ENCODE data around the gene LRP1.

Gene LRP1

DNA sequence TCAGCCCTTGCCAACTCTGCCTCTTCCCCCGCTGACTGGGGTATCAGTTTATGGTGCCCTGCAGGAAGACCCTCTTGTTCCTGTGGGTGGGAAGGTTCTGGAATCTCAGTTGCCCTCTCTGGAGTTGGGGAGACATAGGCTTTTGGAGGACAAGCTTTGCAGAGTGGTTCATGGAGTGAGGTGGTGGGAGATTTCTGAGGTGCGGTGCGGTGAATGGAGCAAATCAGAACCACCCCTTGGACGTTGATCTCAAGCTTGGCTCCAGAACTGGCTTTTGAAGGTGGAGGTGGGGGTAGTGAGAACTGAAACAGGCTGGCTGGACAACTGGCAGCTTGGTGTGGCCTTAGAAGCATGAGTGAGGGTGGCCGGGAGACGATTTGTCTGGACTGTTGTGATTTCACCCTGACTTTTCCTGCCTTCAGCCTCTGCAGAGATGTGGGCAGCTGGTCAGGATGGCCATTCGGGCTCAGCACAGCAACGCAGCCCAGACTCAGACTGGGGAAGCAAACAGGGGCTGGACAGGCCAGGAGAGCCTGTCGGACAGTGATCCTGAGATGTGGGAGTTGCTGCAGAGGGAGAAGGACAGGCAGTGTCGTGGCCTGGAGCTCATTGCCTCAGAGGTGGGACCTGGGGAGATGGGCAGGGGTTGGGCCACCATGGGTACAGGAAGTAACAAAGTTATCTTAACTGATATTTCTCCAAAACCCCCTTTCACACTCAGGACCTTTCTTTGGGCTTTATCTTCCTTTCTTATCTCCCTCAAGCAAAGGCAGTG is 102.3 kb downstream of the LRP1 start:
- WGBS, 2 experiments (ENCODE audit: insufficient coverage in 2 of 2): 52 to 76% methylated on average over 5 to 9 of the region's 10 CpGs
- Histone ChIP-seq H3K27ac (ENCODE audit: low read depth, low read length, severe bottlenecking) (peak overlapping the region; percentile 100), H3K4me3 (ENCODE audit: extremely low read depth, insufficient read depth, low read length, poor library complexity, severe bottlenecking) (peak overlapping the region; percentile 79), H3K36me3 (ENCODE audit: control insufficient read depth, insufficient read depth, low read length) (peaks cover 47% of the 10 kb centered on the region), H3K4me1 (ENCODE audit: control insufficient read depth, insufficient read depth, low read length, poor library complexity, severe bottlenecking) (peaks cover 34% of the 10 kb centered on the region), H3K9me3 (ENCODE audit: control insufficient read depth, low read length) (no peaks in the 10 kb centered on the region)

- 97 to 98% methylated on average over 9 to 11 of the region's 13 CpGs for WGBS, 2 experiments (ENCODE audit: insufficient coverage in 2 of 2)
- Histone ChIP-seq H3K27ac (ENCODE audit: low read depth, low read length, severe bottlenecking) (no peak overlapping the region), H3K36me3 (ENCODE audit: control insufficient read depth, insufficient read depth, low read length) (peaks cover 47% of the 10 kb centered on the region), H3K4me1 (ENCODE audit: control insufficient read depth, insufficient read depth, low read length, poor library complexity, severe bottlenecking) (peaks cover 34% of the 10 kb centered on the region), H3K4me3 (ENCODE audit: extremely low read depth, insufficient read depth, low read length, poor library complexity, severe bottlenecking) (peak overlapping the region; percentile 79), H3K9me3 (ENCODE audit: control insufficient read depth, low read length) (no peaks in the 10 kb centered on the region)
Measured at GRCh38 chr12:57231276-57232021, 103.2 kb downstream of the LRP1 start.

DNA sequence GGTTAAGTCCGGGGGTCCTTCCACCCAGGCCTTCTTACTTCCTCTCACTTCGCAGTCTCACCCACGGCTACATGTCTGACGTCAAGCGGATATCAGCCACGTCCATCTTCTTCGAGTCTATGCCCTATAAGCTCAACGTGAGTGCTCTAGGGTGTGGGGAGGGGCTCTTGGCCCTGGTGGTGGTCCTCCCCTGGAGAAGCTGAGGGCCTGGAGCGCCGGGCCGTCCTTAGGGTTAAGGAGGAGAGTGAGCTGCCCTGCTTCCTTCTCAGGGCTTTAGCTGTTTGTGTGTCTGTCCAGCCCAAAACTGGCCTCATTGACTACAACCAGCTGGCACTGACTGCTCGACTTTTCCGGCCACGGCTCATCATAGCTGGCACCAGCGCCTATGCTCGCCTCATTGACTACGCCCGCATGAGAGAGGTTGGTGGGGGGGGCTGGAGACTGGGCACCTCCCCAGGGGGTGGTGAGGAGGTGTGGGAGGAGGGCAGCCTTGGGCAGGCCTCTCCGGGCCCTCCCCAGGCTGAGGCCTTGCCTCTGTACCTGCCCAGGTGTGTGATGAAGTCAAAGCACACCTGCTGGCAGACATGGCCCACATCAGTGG is 104.0 kb downstream of the LRP1 start:
- Histone ChIP-seq H3K27ac (ENCODE audit: low read depth, low read length, severe bottlenecking) (no peak overlapping the region), H3K4me1 (ENCODE audit: control insufficient read depth, insufficient read depth, low read length, poor library complexity, severe bottlenecking) (peaks cover 28% of the 10 kb centered on the region), H3K36me3 (ENCODE audit: control insufficient read depth, insufficient read depth, low read length) (peaks cover 47% of the 10 kb centered on the region), H3K4me3 (ENCODE audit: extremely low read depth, insufficient read depth, low read length, poor library complexity, severe bottlenecking) (no peak overlapping the region), H3K9me3 (ENCODE audit: control insufficient read depth, low read length) (no peaks in the 10 kb centered on the region)
- WGBS, 2 experiments (ENCODE audit: insufficient coverage in 2 of 2): 99% methylated on average over 9 to 12 of the region's 19 CpGs

- no peak overlapping the region for H3K4me3 ChIP-seq (ENCODE audit: extremely low read depth, insufficient read depth, low read length, poor library complexity, severe bottlenecking)
- peaks cover 19% of the 10 kb centered on the region for H3K4me1 ChIP-seq (ENCODE audit: control insufficient read depth, insufficient read depth, low read length, poor library complexity, severe bottlenecking)
- H3K27ac ChIP-seq (ENCODE audit: low read depth, low read length, severe bottlenecking): no peak overlapping the region
- peaks cover 47% of the 10 kb centered on the region for H3K36me3 ChIP-seq (ENCODE audit: control insufficient read depth, insufficient read depth, low read length)
- no peaks in the 10 kb centered on the region for H3K9me3 ChIP-seq (ENCODE audit: control insufficient read depth, low read length)
- WGBS, 2 experiments (ENCODE audit: insufficient coverage in 2 of 2): 96 to 99% methylated on average over 5 to 10 of the region's 15 CpGs
Measured at GRCh38 chr12:57233357-57234232, 105.3 kb downstream of the LRP1 start.

- 90 to 100% methylated on average over 2 to 3 of the region's 3 CpGs for WGBS, 2 experiments (ENCODE audit: insufficient coverage in 2 of 2)
Measured at GRCh38 chr12:57234233-57234570, 105.9 kb downstream of the LRP1 start.

GRCh38 chr12:57234571-57235016 is 106.3 kb downstream of the LRP1 start:
- H3K36me3 ChIP-seq (ENCODE audit: control insufficient read depth, insufficient read depth, low read length): peaks cover 47% of the 10 kb centered on the region
- H3K9me3 ChIP-seq (ENCODE audit: control insufficient read depth, low read length): no peaks in the 10 kb centered on the region
- WGBS, 2 experiments (ENCODE audit: insufficient coverage in 2 of 2): 94 to 96% methylated on average over 6 to 7 of the region's 10 CpGs
- peaks cover 15% of the 10 kb centered on the region for H3K4me1 ChIP-seq (ENCODE audit: control insufficient read depth, insufficient read depth, low read length, poor library complexity, severe bottlenecking)
- no peak overlapping the region for H3K4me3 ChIP-seq (ENCODE audit: extremely low read depth, insufficient read depth, low read length, poor library complexity, severe bottlenecking)
- H3K27ac ChIP-seq (ENCODE audit: low read depth, low read length, severe bottlenecking): no peak overlapping the region

More at GRCh38 chr12:57234233-57234570, 105.9 kb downstream of the LRP1 start:
- no peaks in the 10 kb centered on the region for H3K9me3 ChIP-seq (ENCODE audit: control insufficient read depth, low read length)
- H3K27ac ChIP-seq (ENCODE audit: low read depth, low read length, severe bottlenecking): no peak overlapping the region
- H3K4me1 ChIP-seq (ENCODE audit: control insufficient read depth, insufficient read depth, low read length, poor library complexity, severe bottlenecking): peaks cover 15% of the 10 kb centered on the region
- H3K4me3 ChIP-seq (ENCODE audit: extremely low read depth, insufficient read depth, low read length, poor library complexity, severe bottlenecking): no peak overlapping the region
- H3K36me3 ChIP-seq (ENCODE audit: control insufficient read depth, insufficient read depth, low read length): peaks cover 47% of the 10 kb centered on the region

GRCh38 chr12:57235017-57235727 is 106.9 kb downstream of the LRP1 start:
- Histone ChIP-seq H3K4me1 (ENCODE audit: control insufficient read depth, insufficient read depth, low read length, poor library complexity, severe bottlenecking) (peaks cover 19% of the 10 kb centered on the region), H3K9me3 (ENCODE audit: control insufficient read depth, low read length) (no peaks in the 10 kb centered on the region), H3K27ac (ENCODE audit: low read depth, low read length, severe bottlenecking) (no peak overlapping the region), H3K36me3 (ENCODE audit: control insufficient read depth, insufficient read depth, low read length) (peaks cover 47% of the 10 kb centered on the region), H3K4me3 (ENCODE audit: extremely low read depth, insufficient read depth, low read length, poor library complexity, severe bottlenecking) (no peak overlapping the region)
- WGBS, 2 experiments (ENCODE audit: insufficient coverage in 2 of 2): 77 to 78% methylated on average over 8 to 21 of the region's 26 CpGs

GRCh38 chr12:57235728-57236131 is 107.4 kb downstream of the LRP1 start:
- Histone ChIP-seq H3K36me3 (ENCODE audit: control insufficient read depth, insufficient read depth, low read length) (peaks cover 44% of the 10 kb centered on the region), H3K4me1 (ENCODE audit: control insufficient read depth, insufficient read depth, low read length, poor library complexity, severe bottlenecking) (peaks cover 17% of the 10 kb centered on the region), H3K27ac (ENCODE audit: low read depth, low read length, severe bottlenecking) (no peak overlapping the region), H3K9me3 (ENCODE audit: control insufficient read depth, low read length) (no peaks in the 10 kb centered on the region), H3K4me3 (ENCODE audit: extremely low read depth, insufficient read depth, low read length, poor library complexity, severe bottlenecking) (no peak overlapping the region)
- 72 to 79% methylated on average over 4 to 6 of the region's 8 CpGs for WGBS, 2 experiments (ENCODE audit: insufficient coverage in 2 of 2)

GRCh38 chr12:57236201-57236924 is 108.1 kb downstream of the LRP1 start:
- H3K36me3 ChIP-seq (ENCODE audit: control insufficient read depth, insufficient read depth, low read length): peaks cover 37% of the 10 kb centered on the region
- WGBS, 2 experiments (ENCODE audit: insufficient coverage in 2 of 2): 33 to 49% methylated on average over 25 to 35 of the region's 40 CpGs
- no peak overlapping the region for H3K4me3 ChIP-seq (ENCODE audit: extremely low read depth, insufficient read depth, low read length, poor library complexity, severe bottlenecking)
- no peak overlapping the region for H3K27ac ChIP-seq (ENCODE audit: low read depth, low read length, severe bottlenecking)
- no peaks in the 10 kb centered on the region for H3K9me3 ChIP-seq (ENCODE audit: control insufficient read depth, low read length)
- peaks cover 12% of the 10 kb centered on the region for H3K4me1 ChIP-seq (ENCODE audit: control insufficient read depth, insufficient read depth, low read length, poor library complexity, severe bottlenecking)

Measured in mesodermal cell (in vitro differentiated cells).